ENCODE data around the gene HS3ST6. TPM values are rescaled to one million over a fixed set of nuclear protein-coding genes. Genes with fewer than 3 reads are reported as not detected.
"Not testable (repeated sequence)": the region's sequence is repeated elsewhere in the genome, so short reads cannot be mapped to it uniquely, and the experiment has no call there.

HS3ST6 gene
- total RNA-seq: not detected in 2 replicates

DNA sequence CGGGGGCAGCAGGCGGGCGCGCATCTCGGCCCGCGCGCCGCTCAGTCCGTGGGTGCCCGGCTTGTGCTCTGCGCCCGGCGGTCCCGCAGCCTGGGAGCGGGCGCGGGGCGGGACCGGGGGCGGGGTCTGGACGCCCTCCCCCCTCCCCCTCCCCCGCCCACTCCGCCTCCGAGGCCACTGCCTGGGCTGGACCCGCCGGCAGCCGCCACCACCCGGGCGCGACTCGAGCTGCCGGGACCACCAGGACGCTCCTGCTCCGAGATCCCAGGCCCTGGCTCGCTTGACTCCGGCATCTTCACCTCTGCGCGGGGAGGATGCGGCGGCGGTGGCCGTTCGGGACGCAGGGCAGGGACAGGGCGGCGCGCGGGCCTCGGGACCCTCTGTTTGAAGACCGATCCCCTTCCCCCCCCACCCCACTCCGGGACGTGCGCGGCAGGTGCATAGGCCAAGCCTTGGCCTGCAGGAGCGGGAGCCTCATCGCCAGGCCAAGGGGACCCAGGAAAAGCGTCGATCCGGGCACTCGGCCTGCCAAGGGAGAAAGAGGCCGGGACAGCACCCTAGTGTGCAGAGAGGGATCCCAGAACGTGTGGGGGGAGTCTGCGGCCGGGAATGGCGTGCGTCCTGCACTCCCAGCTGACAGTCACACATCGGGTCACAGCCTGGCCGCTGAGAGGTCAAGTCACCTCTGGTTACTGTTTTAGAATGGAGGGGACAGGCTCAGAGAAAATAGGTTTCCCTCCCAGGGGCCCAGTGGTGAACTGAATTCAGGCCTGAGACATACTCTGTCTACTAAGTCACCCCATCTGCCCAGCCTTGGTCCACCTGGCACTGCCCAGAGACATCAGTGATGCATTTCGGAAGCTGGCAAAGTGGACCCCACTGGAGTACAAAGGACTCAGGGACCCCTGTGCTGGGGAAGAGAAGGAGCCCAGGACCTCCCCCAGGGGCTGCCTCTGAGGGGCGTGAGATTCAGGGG lies at the start of gene HS3ST6:
Gene HS3ST6, minus strand, starts transcription at position 65 of the 976 bp plus-strand sequence. CDS start 92 bp downstream, outside the sequence.
- peaks cover 58% of the 10 kb centered on the region for H3K27me3 Mint-ChIP-seq
- no peaks in the 10 kb centered on the region for H3K36me3 Mint-ChIP-seq (ENCODE audit: low read depth)
- H3K27ac Mint-ChIP-seq: no peak within 1 kb of the TSS
- H3K4me3 Mint-ChIP-seq: no peak within 1 kb of the TSS
- no peak for DNase-seq
- no peaks in the 10 kb centered on the region for H3K9me3 Mint-ChIP-seq
- H3K4me1 Mint-ChIP-seq: peaks cover 7% of the 10 kb centered on the region
- intact Hi-C loops (cut with micrococcal nuclease): no loop called here

DNA sequence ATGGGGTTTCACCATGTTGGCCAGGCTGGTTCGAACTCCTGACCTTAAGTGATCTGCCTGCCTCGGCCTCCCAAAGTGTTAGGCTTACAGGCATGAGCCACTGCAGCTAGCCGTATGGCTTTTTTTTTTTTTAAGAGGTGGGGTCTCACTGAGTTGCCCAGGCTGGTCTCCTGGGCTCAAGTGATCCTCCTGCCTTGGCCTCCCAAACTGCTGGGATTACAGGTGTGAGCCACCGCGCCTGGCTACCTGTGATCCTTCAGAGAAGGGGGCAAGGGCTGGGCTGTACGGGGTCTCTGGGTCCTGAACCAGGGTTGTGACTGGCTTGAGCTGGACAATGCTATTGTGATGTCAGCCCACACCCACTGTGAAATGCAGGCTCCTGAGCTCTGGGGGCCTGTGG lies 48.2 kb upstream of the HS3ST6 start, which contains the start of gene RNF151:
Gene RNF151, plus strand, starts transcription at position 397 of the 400 bp plus-strand sequence. CDS start 26 bp downstream, outside the sequence.
- Mint-ChIP-seq H3K9me3 (no peaks in the 10 kb centered on the region), H3K27me3 (no peaks in the 10 kb centered on the region), H3K4me1 (peaks cover 24% of the 10 kb centered on the region), H3K27ac (peak within 1 kb of the TSS; percentile 97), H3K36me3 (ENCODE audit: low read depth) (peaks cover 41% of the 10 kb centered on the region), H3K4me3 (peak within 1 kb of the TSS; percentile 99)
- intact Hi-C loops (cut with micrococcal nuclease): no loop called here
- no peak for DNase-seq

DNA sequence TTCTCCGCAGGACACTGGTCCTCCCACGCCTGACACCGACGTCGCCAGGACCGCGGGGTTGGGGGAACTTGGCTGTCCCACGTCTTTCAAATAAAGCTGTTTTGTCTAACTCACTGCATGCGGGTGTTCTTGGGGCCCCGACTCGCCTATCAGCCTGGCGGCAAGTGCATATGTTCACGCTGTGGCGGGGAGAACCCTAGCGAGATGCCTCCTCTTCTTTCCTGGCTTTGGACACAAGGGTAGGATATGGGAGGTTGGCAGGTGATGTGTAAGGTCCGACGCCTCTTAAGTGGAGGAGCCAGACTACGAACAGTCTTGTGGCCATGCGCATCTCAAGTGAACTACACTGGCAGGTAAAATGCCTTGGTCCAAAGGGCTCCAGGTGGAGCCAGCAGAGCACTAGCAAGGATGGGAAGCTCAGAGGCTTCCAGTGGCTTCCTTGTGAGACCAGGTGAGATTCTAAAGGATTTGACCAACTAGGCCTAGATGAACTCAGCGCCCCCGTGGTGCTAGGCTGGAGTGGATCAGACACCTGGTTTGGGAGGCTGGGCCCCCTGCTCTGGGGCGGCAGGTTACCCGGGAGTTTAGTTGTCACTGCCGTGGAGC lies 47.3 kb upstream of the HS3ST6 start:
- Mint-ChIP-seq H3K9me3 (no peaks in the 10 kb centered on the region), H3K27me3 (no peaks in the 10 kb centered on the region), H3K27ac (peak overlapping the region; percentile 97), H3K4me3 (peak overlapping the region; percentile 99), H3K36me3 (ENCODE audit: low read depth) (peaks cover 47% of the 10 kb centered on the region), H3K4me1 (peaks cover 26% of the 10 kb centered on the region)
- DNase-seq: no peak
- intact Hi-C loops (cut with micrococcal nuclease): loop anchor here (2.0 kb wide), 1 partner anchor 25 kb away; no protein-coding TSS in a partner anchor

DNA sequence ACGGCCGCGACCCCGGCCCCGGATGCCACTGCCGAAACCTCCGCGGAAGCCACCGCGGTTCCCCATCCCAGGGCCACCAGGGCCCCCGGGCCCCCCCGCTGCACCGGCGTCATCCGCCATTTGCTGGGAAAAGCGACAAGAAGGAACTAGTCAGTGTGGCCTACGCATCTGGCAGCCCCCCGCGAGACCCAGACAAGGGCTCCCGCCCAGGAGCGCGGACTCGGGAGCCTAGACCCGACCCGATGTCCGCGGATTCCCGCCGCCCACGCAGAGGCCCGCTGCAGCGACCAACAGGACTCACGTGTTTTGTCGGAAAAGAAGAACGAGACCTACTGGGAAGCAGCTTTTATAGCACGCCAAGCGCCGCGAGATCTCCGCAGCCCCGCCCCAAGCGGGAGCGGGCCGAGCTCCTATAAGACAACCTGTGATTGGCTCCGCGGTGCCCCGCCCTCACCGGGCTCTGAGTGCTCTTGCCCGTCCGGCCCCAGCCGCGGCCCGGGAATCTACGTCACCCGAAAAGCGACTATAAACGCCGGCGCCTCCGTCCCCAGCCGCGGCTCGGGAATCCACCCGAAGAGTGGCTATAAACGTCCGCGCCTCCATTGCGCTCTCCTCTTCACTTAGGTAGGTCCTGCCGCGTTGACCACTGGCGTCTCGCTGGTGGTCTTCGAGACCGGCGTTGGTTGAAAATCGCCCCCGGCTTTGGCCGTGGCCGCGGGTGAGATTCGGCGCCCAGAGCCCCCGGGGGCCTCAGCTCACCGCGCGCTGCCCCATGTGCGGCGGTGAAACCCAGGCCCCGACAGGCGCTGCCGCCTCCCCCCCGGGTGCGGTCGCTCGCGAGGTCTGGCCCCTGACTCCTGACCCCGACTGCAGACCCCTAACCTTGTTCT lies 46.5 kb upstream of the HS3ST6 start, which contains the start of gene RPS2:
Gene RPS2, minus strand, starts transcription at position 321 of the 890 bp plus-strand sequence. Its CDS starts 201 bp downstream, at position 120.
- DNase-seq: peak; percentile 100
- H3K4me1 Mint-ChIP-seq: peaks cover 31% of the 10 kb centered on the region
- H3K4me3 Mint-ChIP-seq: peak within 1 kb of the TSS; percentile 99
- intact Hi-C loops (cut with micrococcal nuclease): loop anchor here (1.0 to 2.0 kb wide), 3 partner anchors 8 to 26 kb away; partner anchors contain the start of genes MSRB1 and TBL3
- H3K27ac Mint-ChIP-seq: peak within 1 kb of the TSS; percentile 97
- H3K27me3 Mint-ChIP-seq: no peaks in the 10 kb centered on the region
- peaks cover 54% of the 10 kb centered on the region for H3K36me3 Mint-ChIP-seq (ENCODE audit: low read depth)
- H3K9me3 Mint-ChIP-seq: no peaks in the 10 kb centered on the region

- peak overlapping the region; percentile 99 for H3K4me3 Mint-ChIP-seq
- no peaks in the 10 kb centered on the region for H3K27me3 Mint-ChIP-seq
- intact Hi-C loops (cut with micrococcal nuclease): loop anchor here (1.0 to 2.0 kb wide), 3 partner anchors 8 to 27 kb away; partner anchors contain the start of genes MSRB1 and TBL3
- peak overlapping the region; percentile 97 for H3K27ac Mint-ChIP-seq
- peaks cover 55% of the 10 kb centered on the region for H3K36me3 Mint-ChIP-seq (ENCODE audit: low read depth)
- H3K4me1 Mint-ChIP-seq: peaks cover 33% of the 10 kb centered on the region
- DNase-seq: peak; percentile 83
- H3K9me3 Mint-ChIP-seq: no peaks in the 10 kb centered on the region
Observed at GRCh38 chr16:1963806-1964505, 45.7 kb upstream of the HS3ST6 start.

DNA sequence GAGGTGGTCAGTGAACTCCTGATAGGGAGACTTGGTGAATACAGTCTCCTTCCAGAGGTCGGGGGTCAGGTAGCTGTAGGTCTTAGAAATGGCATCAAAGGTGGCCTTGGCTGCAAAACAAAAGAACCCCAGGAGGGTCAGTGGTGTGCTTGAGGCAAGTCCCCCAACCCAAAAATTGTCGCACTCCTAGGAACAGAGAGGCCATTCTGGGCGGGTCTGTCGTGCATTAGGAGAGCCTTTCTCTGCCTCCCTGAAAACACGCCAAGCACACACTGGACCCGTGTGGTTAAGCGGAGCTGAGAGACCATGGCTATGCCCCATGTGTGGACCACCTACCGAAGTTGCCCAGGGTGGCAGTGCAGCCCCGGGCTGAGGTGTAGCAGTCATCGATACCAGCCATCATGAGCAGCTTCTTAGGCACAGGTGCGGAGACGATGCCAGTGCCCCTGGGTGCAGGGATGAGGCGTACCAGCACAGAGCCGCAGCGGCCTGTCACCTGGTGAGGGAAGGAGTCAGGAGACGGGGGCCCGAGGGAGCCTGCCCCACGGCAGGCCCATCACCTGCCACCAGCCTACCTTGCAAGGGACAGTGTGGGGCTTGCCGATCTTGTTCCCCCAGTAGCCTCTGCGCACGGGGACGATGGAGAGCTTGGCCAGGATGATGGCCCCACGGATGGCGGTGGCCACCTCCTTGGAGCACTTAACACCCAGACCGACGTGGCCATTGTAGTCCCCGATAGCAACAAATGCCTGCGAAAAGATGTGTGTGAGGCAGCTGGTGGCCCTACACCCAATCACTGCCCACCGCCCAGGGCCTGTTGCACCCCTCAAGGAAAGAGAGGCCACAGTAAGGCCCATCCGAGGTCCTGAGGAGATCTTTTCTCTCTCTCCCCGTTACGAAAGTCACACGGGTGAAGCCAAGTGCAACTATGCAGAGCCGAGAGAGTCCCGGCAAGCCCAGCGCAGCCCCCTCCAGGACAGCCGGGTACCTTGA lies 44.2 kb upstream of the HS3ST6 start:
- H3K9me3 Mint-ChIP-seq; H3K27me3 Mint-ChIP-seq; intact Hi-C loops (cut with micrococcal nuclease); DNase-seq: not testable (repeated sequence)
- Mint-ChIP-seq H3K4me3 (peak overlapping the region; percentile 99), H3K4me1 (peaks cover 34% of the 10 kb centered on the region), H3K36me3 (ENCODE audit: low read depth) (peaks cover 55% of the 10 kb centered on the region), H3K27ac (peak overlapping the region; percentile 97)

DNA sequence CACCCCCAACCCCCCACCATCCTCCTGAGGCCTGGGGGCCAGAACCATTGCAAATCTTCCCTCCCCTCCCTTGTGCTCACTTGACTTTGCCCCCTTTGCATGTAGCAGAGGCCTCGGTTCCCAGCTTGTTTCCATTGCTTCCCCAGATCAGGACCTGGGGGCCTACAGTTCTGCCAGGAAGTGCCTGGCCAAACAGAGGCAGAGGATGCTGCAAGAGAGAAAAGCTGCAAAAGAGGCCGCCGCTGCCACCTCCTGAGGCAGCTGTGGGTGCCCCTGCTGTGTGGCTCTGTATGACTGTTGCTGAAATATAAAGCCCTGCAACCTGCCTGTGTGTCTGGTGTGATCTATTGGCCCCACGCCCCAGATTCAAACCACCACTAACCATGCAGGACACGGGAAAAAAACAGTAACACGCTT lies 43.4 kb upstream of the HS3ST6 start:
- H3K36me3 Mint-ChIP-seq (ENCODE audit: low read depth): peaks cover 55% of the 10 kb centered on the region
- no peaks in the 10 kb centered on the region for H3K27me3 Mint-ChIP-seq
- no peaks in the 10 kb centered on the region for H3K9me3 Mint-ChIP-seq
- intact Hi-C loops (cut with micrococcal nuclease): no loop called here
- DNase-seq: no peak
- peak overlapping the region; percentile 68 for H3K4me3 Mint-ChIP-seq
- H3K4me1 Mint-ChIP-seq: peaks cover 35% of the 10 kb centered on the region
- H3K27ac Mint-ChIP-seq: peak overlapping the region; percentile 63

DNA sequence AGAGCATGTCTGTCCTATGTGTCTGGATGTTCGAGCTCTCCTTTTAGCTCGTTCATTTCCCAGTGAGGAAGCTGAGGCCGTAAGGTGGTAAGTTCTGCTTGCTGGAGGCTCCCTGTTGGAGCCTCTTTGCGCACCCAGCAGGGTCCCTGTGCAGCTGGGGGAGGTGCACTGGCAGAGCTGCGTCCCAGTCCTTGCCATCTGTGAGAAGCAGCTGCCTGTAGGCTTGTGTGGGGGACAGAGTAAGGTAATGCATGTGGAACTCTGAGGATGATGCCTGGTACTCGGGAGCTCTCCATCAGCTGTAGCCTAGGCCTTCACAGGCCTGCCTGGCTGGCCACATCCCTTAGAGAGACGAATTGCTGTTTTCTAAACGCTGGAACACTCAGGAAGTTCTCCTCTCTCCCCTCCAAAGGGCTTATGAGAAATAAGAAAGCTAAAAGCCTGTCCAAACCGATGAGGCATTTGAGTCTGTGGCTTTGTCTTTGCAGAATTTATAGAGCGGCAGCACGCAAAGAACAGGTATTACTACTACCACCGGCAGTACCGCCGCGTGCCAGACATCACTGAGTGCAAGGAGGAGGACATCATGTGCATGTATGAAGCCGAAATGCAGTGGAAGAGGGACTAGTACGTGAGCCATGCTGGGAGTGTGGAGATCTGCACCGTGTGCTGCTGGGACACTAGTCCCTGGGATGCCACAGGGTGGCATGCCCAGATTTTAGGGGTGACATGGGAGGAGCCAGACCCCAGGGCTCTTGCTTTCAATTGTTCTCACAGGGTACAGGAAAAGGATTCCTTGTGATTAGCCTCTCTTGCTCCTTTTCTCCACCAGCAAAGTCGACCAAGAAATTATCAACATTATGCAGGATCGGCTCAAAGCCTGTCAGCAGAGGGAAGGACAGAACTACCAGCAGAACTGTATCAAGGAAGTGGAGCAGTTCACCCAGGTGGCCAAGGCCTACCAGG lies 42.7 kb upstream of the HS3ST6 start:
- Mint-ChIP-seq H3K4me3 (peak overlapping the region; percentile 99), H3K27ac (peak overlapping the region; percentile 96), H3K36me3 (ENCODE audit: low read depth) (peaks cover 55% of the 10 kb centered on the region), H3K27me3 (no peaks in the 10 kb centered on the region), H3K4me1 (peaks cover 35% of the 10 kb centered on the region), H3K9me3 (no peaks in the 10 kb centered on the region)
- peak; percentile 73 for DNase-seq
- intact Hi-C loops (cut with micrococcal nuclease): no loop called here

GRCh38 chr16:1959269-1960039 lies 41.2 kb upstream of the HS3ST6 start, which contains the start of gene NDUFB10:
NDUFB10 (plus strand) TSS chr16:1959538; CDS start chr16:1959625, 87 bp downstream.
- DNase-seq: peak; percentile 99
- Mint-ChIP-seq H3K36me3 (ENCODE audit: low read depth) (peaks cover 45% of the 10 kb centered on the region), H3K27me3 (no peaks in the 10 kb centered on the region), H3K4me1 (peaks cover 30% of the 10 kb centered on the region), H3K27ac (peak within 1 kb of the TSS; percentile 96), H3K4me3 (peak within 1 kb of the TSS; percentile 99), H3K9me3 (no peaks in the 10 kb centered on the region)
- intact Hi-C loops (cut with micrococcal nuclease): loop anchor here (1.0 kb wide), 1 partner anchor 16 kb away; the partner anchor contains the start of gene MSRB1

DNA sequence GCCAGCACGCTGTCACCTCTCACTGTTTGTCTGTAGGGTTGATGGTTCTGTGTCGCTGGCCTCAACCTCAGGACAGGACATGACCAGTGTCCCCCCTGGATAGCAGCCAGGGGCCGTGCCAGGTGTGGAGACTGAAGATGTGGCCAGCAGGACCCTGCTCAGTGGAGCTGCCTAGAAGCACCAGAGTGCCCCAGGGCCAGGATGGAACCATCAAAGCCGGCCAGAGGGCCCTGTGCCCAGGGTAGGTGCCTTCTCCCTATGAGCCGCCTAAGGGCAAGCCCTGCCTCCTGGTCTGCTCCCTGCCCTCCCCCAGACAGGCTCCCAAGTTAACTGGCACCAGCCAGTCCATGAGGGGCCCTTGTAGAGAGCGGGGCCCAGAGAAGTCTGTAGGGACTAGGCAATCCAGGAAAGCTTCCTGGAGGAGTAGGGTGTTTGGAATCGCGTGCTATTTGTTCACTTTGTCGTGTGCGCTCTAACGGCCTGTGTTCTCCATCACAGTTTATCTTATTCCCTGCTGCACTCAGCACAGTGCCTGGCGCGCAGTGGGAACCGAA lies 40.6 kb upstream of the HS3ST6 start:
- Mint-ChIP-seq H3K36me3 (ENCODE audit: low read depth) (peaks cover 39% of the 10 kb centered on the region), H3K27me3 (no peaks in the 10 kb centered on the region), H3K4me3 (peak overlapping the region; percentile 99), H3K4me1 (peaks cover 29% of the 10 kb centered on the region), H3K27ac (peak overlapping the region; percentile 96), H3K9me3 (no peaks in the 10 kb centered on the region)
- intact Hi-C loops (cut with micrococcal nuclease): loop anchor here (1.0 kb wide), 1 partner anchor 15 kb away; the partner anchor contains the start of gene MSRB1
- no peak for DNase-seq

Data from activated CD4-positive, alpha-beta T cell treated with anti-CD3 and anti-CD28 coated beads, Interleukin-2, amount 10 ng/mL, durations not matched to agents 24 days and 14 days (primary cell).